ENCODE results near the gene SUGCT. TPM values are rescaled to one million over a fixed set of nuclear protein-coding genes. Genes with fewer than 3 reads are reported as not detected.

The SUGCT gene
- total RNA-seq, 1 donor = 6.7 TPM

DNA sequence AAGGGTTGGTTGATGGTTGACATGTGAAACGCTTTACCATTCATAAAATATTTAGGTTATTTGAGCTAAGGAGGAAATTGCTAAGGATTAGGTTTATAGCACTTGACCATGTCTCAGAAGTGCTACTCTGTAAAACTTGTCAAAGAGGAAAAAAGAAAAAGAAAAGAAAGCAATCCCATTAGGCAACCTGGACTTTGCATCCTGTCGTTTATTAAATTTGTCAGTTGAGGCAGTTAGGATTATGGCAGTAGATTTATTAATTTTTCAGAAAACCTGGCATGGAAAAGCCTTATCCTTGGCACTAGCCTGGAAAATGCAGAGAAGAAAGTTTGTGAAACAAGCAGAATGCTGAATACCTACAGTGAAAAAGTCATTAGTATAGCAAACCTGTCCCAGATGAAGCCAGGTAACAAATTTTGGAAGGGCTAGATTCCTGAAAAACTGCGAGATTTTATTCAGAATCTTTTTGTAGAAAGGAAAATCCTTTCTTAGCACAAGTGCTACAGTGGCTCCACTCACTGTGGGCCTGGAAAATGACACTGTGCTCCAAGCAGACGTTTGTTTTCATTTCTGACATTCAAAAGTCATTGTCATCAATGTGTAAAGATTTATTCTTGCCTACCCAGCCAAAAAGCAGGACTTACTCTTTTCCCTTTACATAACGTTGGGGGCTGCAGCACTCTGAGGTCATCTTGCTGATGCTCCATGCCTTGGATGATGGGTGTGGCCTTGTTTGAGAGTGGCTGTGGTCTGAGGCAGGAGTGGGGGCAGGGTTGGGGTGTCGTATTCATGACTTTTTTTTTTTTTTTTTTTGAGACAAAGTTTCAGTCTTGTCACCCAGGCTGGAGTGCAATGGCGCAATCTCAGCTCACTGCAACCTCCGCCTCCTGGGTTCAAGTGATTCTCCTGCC is 664.9 kb downstream of the SUGCT start:
- H3K4me3 ChIP-seq (ENCODE audit: low read depth, low read length) = no peak overlapping the region
- no peak for DNase-seq (ENCODE audit: low read depth)
- TF ChIP-seq, protein P1, sequence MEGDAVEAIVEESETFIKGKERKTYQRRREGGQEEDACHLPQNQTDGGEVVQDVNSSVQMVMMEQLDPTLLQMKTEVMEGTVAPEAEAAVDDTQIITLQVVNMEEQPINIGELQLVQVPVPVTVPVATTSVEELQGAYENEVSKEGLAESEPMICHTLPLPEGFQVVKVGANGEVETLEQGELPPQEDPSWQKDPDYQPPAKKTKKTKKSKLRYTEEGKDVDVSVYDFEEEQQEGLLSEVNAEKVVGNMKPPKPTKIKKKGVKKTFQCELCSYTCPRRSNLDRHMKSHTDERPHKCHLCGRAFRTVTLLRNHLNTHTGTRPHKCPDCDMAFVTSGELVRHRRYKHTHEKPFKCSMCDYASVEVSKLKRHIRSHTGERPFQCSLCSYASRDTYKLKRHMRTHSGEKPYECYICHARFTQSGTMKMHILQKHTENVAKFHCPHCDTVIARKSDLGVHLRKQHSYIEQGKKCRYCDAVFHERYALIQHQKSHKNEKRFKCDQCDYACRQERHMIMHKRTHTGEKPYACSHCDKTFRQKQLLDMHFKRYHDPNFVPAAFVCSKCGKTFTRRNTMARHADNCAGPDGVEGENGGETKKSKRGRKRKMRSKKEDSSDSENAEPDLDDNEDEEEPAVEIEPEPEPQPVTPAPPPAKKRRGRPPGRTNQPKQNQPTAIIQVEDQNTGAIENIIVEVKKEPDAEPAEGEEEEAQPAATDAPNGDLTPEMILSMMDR (IDR thresholded peaks at IDR 0.05; ENCODE audit: insufficient read depth, low read length) = no peak

DNA sequence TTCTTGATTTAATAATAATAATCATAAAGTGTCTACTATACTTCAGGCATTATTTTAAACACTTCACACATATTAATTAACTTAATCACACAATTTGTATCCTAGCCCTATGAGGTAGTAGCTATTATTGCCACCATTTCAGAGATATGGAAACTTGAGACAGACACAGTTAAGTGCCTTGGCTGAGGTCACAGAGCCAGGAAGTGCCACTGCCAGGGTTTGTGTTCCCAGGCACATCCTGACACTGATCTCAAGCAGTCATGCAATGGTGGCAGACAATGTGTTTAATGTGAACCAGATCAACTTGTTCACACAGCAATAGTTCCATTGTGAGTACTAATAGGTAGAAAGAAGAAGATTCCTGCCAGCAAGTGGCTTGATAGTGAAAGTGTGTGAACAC is 666.0 kb downstream of the SUGCT start:
- no peak for DNase-seq (ENCODE audit: low read depth)
- H3K4me3 ChIP-seq (ENCODE audit: low read depth, low read length) = no peak overlapping the region
- TF ChIP-seq, protein P1 (IDR thresholded peaks at IDR 0.05; ENCODE audit: insufficient read depth, low read length) = no peak

DNA sequence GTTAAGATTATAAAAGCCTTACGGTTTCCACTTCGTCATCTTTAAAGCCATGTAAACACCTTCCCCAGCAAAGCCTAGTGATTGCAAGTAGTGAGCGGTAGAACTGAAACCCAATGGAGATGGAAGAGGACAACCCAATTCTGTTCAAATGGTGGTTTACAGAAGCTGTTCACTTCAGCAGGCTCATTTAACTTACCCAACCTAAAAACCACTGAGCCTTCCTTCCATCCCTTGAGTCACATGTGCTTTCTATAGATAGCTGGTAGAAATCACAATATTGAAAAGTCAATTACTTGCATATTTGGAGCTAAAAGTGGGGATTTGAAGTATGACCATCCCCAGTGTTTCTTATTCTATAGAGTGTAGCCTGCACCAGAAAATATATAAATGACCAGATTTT is 667.7 kb downstream of the SUGCT start:
- DNase-seq (ENCODE audit: low read depth) = no peak
- no peak overlapping the region for H3K4me3 ChIP-seq (ENCODE audit: low read depth, low read length)
- TF ChIP-seq, protein P1 (IDR thresholded peaks at IDR 0.05; ENCODE audit: insufficient read depth, low read length) = no peak

DNA sequence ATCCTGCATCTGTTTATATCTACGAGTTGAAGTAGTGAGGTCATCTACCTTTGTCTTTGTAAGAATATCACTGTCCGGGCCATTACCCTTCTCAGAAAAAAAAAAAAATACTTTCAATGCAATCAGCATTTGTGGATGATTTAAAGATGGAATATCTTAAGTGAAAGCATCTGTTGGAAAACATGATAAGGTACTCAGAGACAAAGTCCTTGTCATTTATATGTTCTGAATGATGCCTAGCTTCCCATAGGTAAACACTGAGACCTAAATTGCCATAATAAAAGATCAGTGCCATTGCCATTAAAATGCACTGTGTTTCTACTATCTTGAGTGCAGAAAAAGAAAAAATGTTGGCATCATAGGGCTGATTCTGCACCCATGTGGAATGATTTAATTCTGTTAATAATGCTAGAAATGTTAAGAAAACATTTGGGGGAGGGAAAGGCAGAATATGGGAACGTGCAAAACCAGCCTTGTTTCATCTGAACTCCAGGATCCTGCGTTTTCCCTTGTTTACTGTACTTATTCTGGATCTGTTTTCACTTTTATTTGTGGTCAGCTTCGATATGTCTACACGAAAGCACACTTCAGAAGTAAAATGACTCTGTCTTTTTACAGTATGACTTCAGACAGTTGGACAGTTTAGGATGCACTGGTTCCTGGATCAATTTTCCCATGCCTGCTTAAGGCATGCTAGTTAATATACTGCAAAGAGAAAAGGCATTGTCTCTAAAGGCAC is 669.8 kb downstream of the SUGCT start:
- no peak overlapping the region for H3K4me3 ChIP-seq (ENCODE audit: low read depth, low read length)
- DNase-seq (ENCODE audit: low read depth) = no peak
- TF ChIP-seq, protein P1 (IDR thresholded peaks at IDR 0.05; ENCODE audit: insufficient read depth, low read length) = no peak

DNA sequence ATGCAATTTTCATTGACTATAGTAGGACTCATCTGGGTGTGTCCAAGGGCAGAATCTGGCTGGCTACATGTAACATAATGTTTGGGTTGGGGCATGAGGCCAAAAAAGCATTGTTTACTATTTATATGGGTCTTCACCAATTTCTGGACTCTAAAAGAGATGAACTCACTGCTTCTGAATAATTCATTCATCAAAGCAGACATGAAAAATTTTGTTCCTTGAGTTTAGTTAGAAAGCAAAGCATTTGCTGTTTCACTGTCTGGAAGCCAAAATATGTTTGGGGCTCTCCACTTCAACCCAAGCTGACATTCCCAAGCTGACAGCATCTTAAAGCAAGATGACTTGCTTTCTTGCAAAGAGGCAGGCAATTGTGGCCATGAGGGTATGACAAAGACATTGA is 670.6 kb downstream of the SUGCT start:
- DNase-seq (ENCODE audit: low read depth) = peak; percentile 41
- TF ChIP-seq, protein P1 (IDR thresholded peaks at IDR 0.05; ENCODE audit: insufficient read depth, low read length) = no peak
- no peak overlapping the region for H3K4me3 ChIP-seq (ENCODE audit: low read depth, low read length)

DNA sequence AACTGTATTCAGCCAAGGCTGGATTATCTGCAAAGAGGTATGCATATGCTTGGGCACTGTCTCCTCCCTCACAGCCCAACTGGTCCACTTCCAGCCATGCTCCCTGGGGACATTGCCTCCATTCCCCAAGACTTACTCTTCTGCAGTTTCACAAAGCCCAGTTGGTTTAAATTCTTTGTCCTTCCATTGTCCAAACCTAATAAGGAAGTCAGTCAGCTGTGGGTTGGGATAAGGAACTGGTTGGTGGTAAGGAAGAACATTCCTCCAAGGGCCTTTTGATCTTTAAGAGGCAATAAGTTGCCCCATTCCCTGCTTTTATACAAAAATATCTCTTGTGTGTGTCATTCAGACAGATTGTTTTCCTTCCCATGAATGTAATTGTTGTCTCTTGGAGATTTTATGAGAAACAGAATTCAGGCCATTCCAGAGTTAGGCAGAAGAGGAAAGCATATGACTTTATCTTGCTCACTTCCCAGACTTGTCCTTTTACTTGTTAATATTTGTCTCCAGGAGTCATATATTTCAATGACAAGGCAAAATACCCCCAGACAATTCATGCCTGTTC is 673.7 kb downstream of the SUGCT start:
- H3K4me3 ChIP-seq (ENCODE audit: low read depth, low read length) = no peak overlapping the region
- DNase-seq (ENCODE audit: low read depth) = peak; percentile 100
- TF ChIP-seq, protein P1 (IDR thresholded peaks at IDR 0.05; ENCODE audit: insufficient read depth, low read length) = no peak
